Measurements from ENCODE around the gene BCR. TPM values are rescaled to one million over a fixed set of nuclear protein-coding genes. Genes with fewer than 3 reads are reported as not detected.
"Not testable (repeated sequence)": the region's sequence is repeated elsewhere in the genome, so short reads cannot be mapped to it uniquely, and the experiment has no call there.

The BCR gene
- total RNA-seq, 1 donor from 2014 or later, result 18.1 TPM

- no peak for DNase-seq (ENCODE audit: low read depth)
Measured at GRCh38 chr22:23363683-23364082, 183.4 kb downstream of the BCR start.

- no peak for DNase-seq (ENCODE audit: low read depth)
Measured at GRCh38 chr22:23364389-23364788, 184.1 kb downstream of the BCR start.

GRCh38 chr22:23365524-23365923 is 185.2 kb downstream of the BCR start:
- no peak for DNase-seq (ENCODE audit: low read depth)

DNA sequence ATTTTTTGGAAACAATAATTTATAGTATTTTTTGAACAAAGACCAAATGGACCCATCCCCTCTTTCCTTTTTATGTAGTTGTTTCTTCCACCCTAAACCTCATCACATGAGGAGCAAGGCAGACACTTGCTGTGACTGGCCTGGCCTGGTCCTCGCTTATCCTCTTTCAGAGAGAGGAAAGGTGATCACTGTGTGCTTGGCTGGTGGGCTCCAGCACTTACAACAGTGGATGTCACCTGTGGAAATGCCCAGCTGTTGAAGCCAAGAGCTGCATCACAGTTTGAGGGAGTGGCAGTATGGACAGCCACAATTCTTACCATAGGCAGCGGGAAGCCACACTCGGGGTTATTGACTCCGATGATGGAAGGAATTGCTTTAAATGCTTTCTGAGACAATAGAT is 185.7 kb downstream of the BCR start:
- DNase-seq (ENCODE audit: low read depth), result no peak

GRCh38 chr22:23367196-23367595 is 186.9 kb downstream of the BCR start:
- DNase-seq (ENCODE audit: low read depth), result not testable (repeated sequence)

Other genes with a start within 250 kb of the BCR start
- 9.1 and 11.2 TPM in 2 replicates for gene GNAZ, start 110.0 kb upstream of the BCR start, total RNA-seq
- not detected in 2 replicates for gene RSPH14, start 38.5 kb upstream of the BCR start, total RNA-seq
- gene RAB36, start 35.0 kb upstream of the BCR start, total RNA-seq, result 0.08 and 0.21 TPM in 2 replicates

Measured in myocyte (in vitro differentiated cells).